Epidermal melanocyte (primary cell): ENCODE measurements around the gene PIBF1.

ENCODE experiments used
- DNase-seq: peaks from one replicate; pipeline ENCODE4 v3.0.0; 2011; ENCODE audit warnings: low spot score; ENCODE audit not compliant: insufficient read length

PIBF1 gene

GRCh38 chr13:73059460-73060250, 277.7 kb downstream of the PIBF1 start:
- no peak for DNase-seq

- no peak for DNase-seq
Observed at GRCh38 chr13:73060251-73061160, 278.6 kb downstream of the PIBF1 start.

GRCh38 chr13:73061473-73061872, 279.5 kb downstream of the PIBF1 start:
- DNase-seq: no peak

GRCh38 chr13:73061876-73062275, 279.9 kb downstream of the PIBF1 start:
- no peak for DNase-seq

GRCh38 chr13:73062468-73062867, 280.5 kb downstream of the PIBF1 start:
- no peak for DNase-seq

GRCh38 chr13:73063166-73063565, 281.2 kb downstream of the PIBF1 start:
- DNase-seq: no peak

- no peak for DNase-seq
Observed at GRCh38 chr13:73065036-73065435, 283.1 kb downstream of the PIBF1 start.

- DNase-seq: no peak
Observed at GRCh38 chr13:73065665-73066340, 283.9 kb downstream of the PIBF1 start.
